HG03066 (cell line): ENCODE results near the gene DGKG.

Experiments used
- ATAC-seq: cut with Tn5 transposase; IDR thresholded peaks from one replicate; pipeline ENCODE4 v1.9.1; 2021; ENCODE audit warnings: low read depth; ENCODE audit not compliant: unreplicated experiment

DGKG gene

GRCh38 chr3:186216900-186217819 is 144.9 kb downstream of the DGKG start:
- ATAC-seq, result no peak

- no peak for ATAC-seq
These were observed 147.4 kb downstream of the DGKG start for GRCh38 chr3:186214670-186215069.

GRCh38 chr3:186213946-186214345 is 148.1 kb downstream of the DGKG start:
- ATAC-seq, result no peak

- no peak for ATAC-seq
These were observed 149.4 kb downstream of the DGKG start for GRCh38 chr3:186212611-186213010.

- no peak for ATAC-seq
These were observed 151.1 kb downstream of the DGKG start for GRCh38 chr3:186210852-186211500.

- ATAC-seq, result peak; percentile 57
These were observed 152.0 kb downstream of the DGKG start for GRCh38 chr3:186209810-186210752.

- no peak for ATAC-seq
These were observed 153.6 kb downstream of the DGKG start for GRCh38 chr3:186208296-186208989.

GRCh38 chr3:186207515-186207914 is 154.5 kb downstream of the DGKG start:
- ATAC-seq, result no peak

GRCh38 chr3:186200726-186201125 is 161.3 kb downstream of the DGKG start:
- ATAC-seq, result no peak

GRCh38 chr3:186198442-186198841 is 163.6 kb downstream of the DGKG start:
- no peak for ATAC-seq

- ATAC-seq, result no peak
These were observed 167.6 kb downstream of the DGKG start for GRCh38 chr3:186194451-186194811.

GRCh38 chr3:186193534-186194450 is 168.2 kb downstream of the DGKG start:
- ATAC-seq, result no peak

GRCh38 chr3:186192823-186193222 is 169.2 kb downstream of the DGKG start:
- no peak for ATAC-seq

GRCh38 chr3:186189492-186189891 is 172.5 kb downstream of the DGKG start:
- ATAC-seq, result no peak

- no peak for ATAC-seq
These were observed 174.4 kb downstream of the DGKG start for GRCh38 chr3:186187401-186188275.

- no peak for ATAC-seq
These were observed 176.7 kb downstream of the DGKG start for GRCh38 chr3:186185194-186185787.

GRCh38 chr3:186184021-186184420 is 178.0 kb downstream of the DGKG start:
- ATAC-seq, result no peak

GRCh38 chr3:186182850-186183249 is 179.2 kb downstream of the DGKG start:
- no peak for ATAC-seq
